ENCODE measurements around the gene VSNL1. TPM values are rescaled to one million over a fixed set of nuclear protein-coding genes. Genes with fewer than 3 reads are reported as not detected.

The VSNL1 gene
- total RNA-seq, 2 experiments from 2014 or later = not detected

DNA sequence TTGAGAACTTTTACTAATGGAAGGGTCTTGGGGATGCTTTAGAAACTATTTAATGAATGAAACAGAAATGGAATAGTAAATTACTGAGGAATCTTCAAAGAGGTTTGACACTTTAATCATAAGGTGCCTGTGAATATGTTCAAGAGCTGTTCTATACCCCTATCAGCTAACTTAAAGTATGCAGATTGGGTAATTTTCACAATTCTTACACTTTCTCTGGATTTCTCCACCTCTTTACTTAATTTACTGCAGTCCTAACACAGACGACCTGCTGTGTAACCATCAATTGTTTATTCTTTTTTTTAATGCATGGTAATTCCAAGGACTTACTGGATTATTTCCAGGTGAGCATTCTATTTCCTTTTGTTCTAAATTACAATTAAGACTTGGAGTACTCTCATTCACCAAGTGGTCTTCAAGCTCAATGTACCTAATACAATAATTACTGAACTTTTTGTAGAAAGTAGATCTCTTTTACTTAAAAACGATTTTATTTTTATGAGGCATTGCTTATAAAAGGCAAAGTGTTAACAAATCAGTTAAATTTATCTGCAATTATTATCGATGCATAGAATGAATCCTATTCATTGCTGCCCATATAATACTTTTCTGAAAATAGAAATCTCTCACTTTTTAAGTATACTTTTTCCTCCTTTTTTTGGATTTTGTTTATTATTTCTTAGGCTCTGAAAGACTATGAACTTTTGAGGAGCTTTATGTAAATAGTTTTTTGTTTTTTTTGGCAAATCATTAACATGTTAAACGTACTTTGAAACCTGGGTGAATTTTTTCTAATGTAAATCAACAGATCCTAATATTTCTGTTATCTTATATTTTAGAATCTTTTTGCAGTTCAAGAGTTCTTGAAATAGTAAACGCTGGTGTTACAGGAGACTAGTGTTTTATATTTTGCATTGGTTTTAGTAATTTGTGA, 5.5 kb downstream of the VSNL1 start:
- Mint-ChIP-seq H3K36me3 (ENCODE audit: low read depth) (no peaks in the 10 kb centered on the region), H3K9me3 (no peaks in the 10 kb centered on the region), H3K27me3 (peaks cover 23% of the 10 kb centered on the region), H3K27ac (no peak overlapping the region), H3K4me1 (ENCODE audit: low read depth) (no peaks in the 10 kb centered on the region), H3K4me3 (no peak overlapping the region)
- no peak for DNase-seq
- ChIA-PET POLR2A (no interaction called here), CTCF (no interaction called here)
- TF ChIP-seq, protein P1, sequence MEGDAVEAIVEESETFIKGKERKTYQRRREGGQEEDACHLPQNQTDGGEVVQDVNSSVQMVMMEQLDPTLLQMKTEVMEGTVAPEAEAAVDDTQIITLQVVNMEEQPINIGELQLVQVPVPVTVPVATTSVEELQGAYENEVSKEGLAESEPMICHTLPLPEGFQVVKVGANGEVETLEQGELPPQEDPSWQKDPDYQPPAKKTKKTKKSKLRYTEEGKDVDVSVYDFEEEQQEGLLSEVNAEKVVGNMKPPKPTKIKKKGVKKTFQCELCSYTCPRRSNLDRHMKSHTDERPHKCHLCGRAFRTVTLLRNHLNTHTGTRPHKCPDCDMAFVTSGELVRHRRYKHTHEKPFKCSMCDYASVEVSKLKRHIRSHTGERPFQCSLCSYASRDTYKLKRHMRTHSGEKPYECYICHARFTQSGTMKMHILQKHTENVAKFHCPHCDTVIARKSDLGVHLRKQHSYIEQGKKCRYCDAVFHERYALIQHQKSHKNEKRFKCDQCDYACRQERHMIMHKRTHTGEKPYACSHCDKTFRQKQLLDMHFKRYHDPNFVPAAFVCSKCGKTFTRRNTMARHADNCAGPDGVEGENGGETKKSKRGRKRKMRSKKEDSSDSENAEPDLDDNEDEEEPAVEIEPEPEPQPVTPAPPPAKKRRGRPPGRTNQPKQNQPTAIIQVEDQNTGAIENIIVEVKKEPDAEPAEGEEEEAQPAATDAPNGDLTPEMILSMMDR (IDR thresholded peaks at IDR 0.05) = no peak
- ATAC-seq = no peak
- intact Hi-C loops (cut with micrococcal nuclease) = no loop called here

DNA sequence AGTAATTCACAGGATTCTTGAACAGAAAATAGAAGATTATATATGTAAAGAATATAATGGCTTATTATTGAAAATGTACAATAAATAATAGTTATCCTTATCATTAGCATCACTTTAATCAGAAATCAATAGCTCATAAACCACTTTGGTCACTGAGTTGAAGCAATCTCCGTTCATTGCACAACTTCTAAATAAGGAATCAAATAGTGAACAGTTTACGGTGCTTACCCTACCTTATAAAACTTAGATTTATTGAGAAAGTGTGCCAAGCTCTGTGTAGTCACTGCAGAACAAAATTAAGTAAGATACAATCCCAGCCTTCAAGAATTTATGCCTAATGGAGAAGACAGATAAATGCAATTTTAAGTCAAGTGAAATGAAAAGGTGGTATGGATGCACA, 6.7 kb downstream of the VSNL1 start:
- ATAC-seq = no peak
- Mint-ChIP-seq H3K27ac (no peak overlapping the region), H3K36me3 (ENCODE audit: low read depth) (no peaks in the 10 kb centered on the region), H3K27me3 (peaks cover 15% of the 10 kb centered on the region), H3K4me1 (ENCODE audit: low read depth) (no peaks in the 10 kb centered on the region), H3K9me3 (no peaks in the 10 kb centered on the region), H3K4me3 (no peak overlapping the region)
- TF ChIP-seq, protein P1 (IDR thresholded peaks at IDR 0.05) = no peak
- intact Hi-C loops (cut with micrococcal nuclease) = no loop called here
- no peak for DNase-seq
- POLR2A ChIA-PET = no interaction called here
- CTCF ChIA-PET = no interaction called here

DNA sequence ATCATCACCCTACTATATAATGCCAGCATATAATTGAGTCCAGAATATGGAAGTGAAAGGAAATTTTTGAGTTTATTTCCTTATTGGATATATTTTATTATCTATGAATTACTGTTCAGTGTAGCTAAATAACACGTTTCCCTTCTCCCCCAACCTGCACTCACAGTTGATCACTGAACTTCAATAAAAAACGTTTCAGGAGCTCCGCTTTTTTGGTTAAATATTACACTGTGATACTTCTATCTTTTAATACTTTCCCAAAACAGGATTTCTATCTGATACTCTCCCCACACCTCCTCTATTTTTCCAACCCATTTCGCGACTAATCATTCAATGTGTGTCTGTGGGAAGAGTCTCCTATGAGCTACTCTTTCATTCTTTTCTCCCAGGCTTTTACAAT, 7.2 kb downstream of the VSNL1 start:
- intact Hi-C loops (cut with micrococcal nuclease) = no loop called here
- POLR2A ChIA-PET = no interaction called here

DNA sequence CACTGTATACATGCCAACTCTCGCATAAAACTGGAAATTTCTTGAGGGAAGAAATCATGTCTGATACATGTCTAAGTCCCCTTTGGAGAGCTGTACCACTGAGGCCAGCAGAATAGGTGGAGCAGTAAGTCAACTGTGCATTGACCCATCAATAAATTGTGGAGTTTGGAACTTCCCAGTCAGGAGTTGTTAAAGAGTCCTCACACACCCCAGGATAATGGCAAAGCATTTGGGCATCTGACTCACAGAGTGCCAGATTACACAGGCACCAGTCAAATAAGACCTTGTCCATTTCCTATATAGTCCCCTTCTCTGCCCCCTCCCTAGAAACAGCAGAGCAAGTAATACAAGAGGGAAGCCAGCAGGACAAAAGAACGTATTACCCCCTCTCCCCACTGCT, 10.4 kb downstream of the VSNL1 start:
- TF ChIP-seq, protein P1 (IDR thresholded peaks at IDR 0.05) = no peak
- ChIA-PET POLR2A (no interaction called here), CTCF (no interaction called here)
- no peaks in the 10 kb centered on the region for H3K36me3 Mint-ChIP-seq (ENCODE audit: low read depth)
- H3K4me1 Mint-ChIP-seq (ENCODE audit: low read depth) = no peaks in the 10 kb centered on the region
- no peak overlapping the region for H3K4me3 Mint-ChIP-seq
- DNase-seq (no peak), ATAC-seq (no peak)
- no peaks in the 10 kb centered on the region for H3K9me3 Mint-ChIP-seq
- intact Hi-C loops (cut with micrococcal nuclease) = no loop called here
- no peak overlapping the region for H3K27ac Mint-ChIP-seq
- H3K27me3 Mint-ChIP-seq = peaks cover 8% of the 10 kb centered on the region

More for the DNA sequence above, 7.2 kb downstream of the VSNL1 start:
- Mint-ChIP-seq H3K4me1 (ENCODE audit: low read depth) (no peaks in the 10 kb centered on the region), H3K27me3 (peaks cover 15% of the 10 kb centered on the region), H3K9me3 (no peaks in the 10 kb centered on the region), H3K27ac (no peak overlapping the region), H3K4me3 (no peak overlapping the region), H3K36me3 (ENCODE audit: low read depth) (no peaks in the 10 kb centered on the region)
- CTCF ChIA-PET = no interaction called here
- TF ChIP-seq, protein P1 (IDR thresholded peaks at IDR 0.05) = no peak
- DNase-seq = no peak
- ATAC-seq = no peak

DNA sequence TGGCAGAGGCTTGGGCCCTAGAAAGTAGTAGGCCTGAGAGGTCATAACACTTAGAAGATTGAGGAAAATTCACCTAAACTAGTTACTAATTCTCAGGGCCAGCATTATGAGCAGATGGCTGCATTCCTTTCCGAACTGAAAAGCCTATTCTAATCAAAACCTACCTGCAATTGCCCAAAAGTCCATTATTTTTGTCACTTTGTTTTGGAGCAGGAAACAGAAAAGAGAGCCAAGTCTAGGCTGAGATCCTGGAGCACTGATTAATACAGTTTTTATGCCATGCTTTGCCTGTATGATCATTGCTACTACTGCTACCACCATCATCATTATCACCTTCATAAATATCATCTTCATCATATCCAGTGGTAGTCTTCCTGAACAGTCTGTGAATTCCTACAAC, 14.7 kb downstream of the VSNL1 start:
- Mint-ChIP-seq H3K9me3 (no peaks in the 10 kb centered on the region), H3K4me1 (ENCODE audit: low read depth) (no peaks in the 10 kb centered on the region), H3K4me3 (no peak overlapping the region), H3K27ac (no peak overlapping the region), H3K27me3 (peaks cover 4% of the 10 kb centered on the region), H3K36me3 (ENCODE audit: low read depth) (no peaks in the 10 kb centered on the region)
- TF ChIP-seq, protein P1 (IDR thresholded peaks at IDR 0.05) = no peak
- ATAC-seq (no peak), DNase-seq (no peak)
- CTCF ChIA-PET = no interaction called here
- POLR2A ChIA-PET = no interaction called here
- intact Hi-C loops (cut with micrococcal nuclease) = no loop called here
